Uterus (tissue), 4 donors: Measurements from ENCODE around the gene HEY2. TPM values are rescaled to one million over a fixed set of nuclear protein-coding genes. Genes with fewer than 3 reads are reported as not detected.

ENCODE experiments used
- DNase-seq, 2 donors: peaks; one replicate each; pipeline ENCODE4 v3.0.0-alpha.2; 2019 to 2020
- H3K27ac ChIP-seq, 2 donors: fragments of 200-600 bp; sonication (generic); 1 replicate in 1 of 2; 2 replicates in 1 of 2; pipeline ENCODE4 v1.5.1; 2016 to 2018
- H3K27me3 ChIP-seq, 2 donors: fragments of 200-600 bp; sonication (generic); one replicate each; pipeline ENCODE4 v1.5.1; 2018 to 2019; ENCODE audit warnings: control low read depth in 1 of 2
- H3K36me3 ChIP-seq, 2 donors: fragments of 200-600 bp; sonication (generic); one replicate each; pipeline ENCODE4 v1.5.1; 2019; ENCODE audit warnings: control low read depth in 1 of 2
- H3K4me1 ChIP-seq, 2 donors: fragments of 200-600 bp; sonication (generic); one replicate each; pipeline ENCODE4 v1.5.1; 2018 to 2019; ENCODE audit warnings: control low read depth in 1 of 2
- H3K4me3 ChIP-seq, 2 donors: fragments of 200-600 bp; sonication (generic); 1 replicate in 1 of 2; 2 replicates in 1 of 2; pipeline ENCODE4 v1.5.1; 2018 to 2019; ENCODE audit warnings: mild to moderate bottlenecking in 1 of 2
- H3K9me3 ChIP-seq, 2 donors: fragments of 200-600 bp; sonication (generic); one replicate each; pipeline ENCODE4 v1.5.1; 2019; ENCODE audit warnings: control low read depth in 1 of 2
- CTCF ChIP-seq, 4 experiments: fragments of 200-600 bp in 2 of 4; fragments of 450-650 bp in 2 of 4; sonication (generic) in 2 of 4; IDR thresholded peaks; one replicate each; pipeline ENCODE4 v1.5.1; 2016 to 2019; ENCODE audit warnings: antibody characterized with exemption in 4 of 4, mild to moderate bottlenecking in 2 of 4, moderate library complexity in 1 of 4
- POLR2A ChIP-seq, 2 donors: fragments of 450-650 bp; IDR thresholded peaks; one replicate each; pipeline ENCODE4 v1.6.1; 2016; ENCODE audit warnings: antibody characterized with exemption in 2 of 2, mild to moderate bottlenecking in 1 of 2, moderate library complexity in 1 of 2
- intact Hi-C: fragments of 100-400 bp; cut with DNase I; formaldehyde crosslinking; loops from one replicate; pipeline ENCODE4 v1.15.1; 2023; ENCODE audit warnings: low total_unique reads
- total RNA-seq, 4 donors: library from RNA; depleted of rRNA in 3 of 4; stranded (reverse); fragments of >200 nt in 3 of 4; gene quantifications; one replicate each; pipeline versions ENCODE4 v1.1.0 to v1.2.4, GENCODE V29; 2014 to 2023
- donor health status: DM: yes; HTN: yes; CAD: no.

The HEY2 gene
- total RNA-seq, 4 donors from 2014 or later = under 0.01 to 9.3 (median 6.9) TPM

DNA sequence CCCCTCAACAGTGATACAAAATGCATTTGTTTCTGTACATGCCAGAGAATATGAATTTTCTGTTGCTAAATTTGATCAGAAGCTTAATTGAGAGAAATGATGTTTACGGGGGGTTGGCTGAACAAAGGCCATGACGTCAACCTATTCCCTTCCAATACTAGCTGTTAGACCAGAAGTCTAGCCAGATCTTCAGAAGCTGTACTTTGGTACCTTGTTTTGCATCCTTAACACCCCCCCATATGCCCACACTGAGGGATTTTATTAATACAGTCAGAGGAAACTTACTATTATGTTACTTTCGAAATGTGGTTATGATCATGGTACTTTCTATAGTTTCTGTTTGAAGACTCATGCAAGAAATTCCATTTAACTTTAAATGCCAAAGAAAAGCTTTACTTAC lies 44.4 kb downstream of the HEY2 start:
- H3K9me3 ChIP-seq = no peaks in the 10 kb centered on the region
- DNase-seq = no peak
- H3K27ac ChIP-seq = peak overlapping the region; percentile 29 to 98
- H3K4me1 ChIP-seq = no peaks in the 10 kb centered on the region
- TF ChIP-seq CTCF (IDR thresholded peaks at IDR 0.05) (no peak), POLR2A (IDR thresholded peaks at IDR 0.05) (no peak)
- H3K36me3 ChIP-seq = no peaks in the 10 kb centered on the region
- intact Hi-C loops = no loop called here
- no peak overlapping the region for H3K4me3 ChIP-seq
- no peaks in the 10 kb centered on the region for H3K27me3 ChIP-seq

GRCh38 chr6:125794342-125795137 lies 45.1 kb downstream of the HEY2 start:
- TF ChIP-seq POLR2A (IDR thresholded peaks at IDR 0.05) (no peak), CTCF (IDR thresholded peaks at IDR 0.05) (no peak)
- DNase-seq = no peak
- Histone ChIP-seq H3K27ac (peak overlapping the region in 1 of 2 donors; percentile 98), H3K4me3 (no peak overlapping the region), H3K27me3 (no peaks in the 10 kb centered on the region), H3K4me1 (no peaks in the 10 kb centered on the region), H3K36me3 (no peaks in the 10 kb centered on the region), H3K9me3 (no peaks in the 10 kb centered on the region)
- intact Hi-C loops = no loop called here

DNA sequence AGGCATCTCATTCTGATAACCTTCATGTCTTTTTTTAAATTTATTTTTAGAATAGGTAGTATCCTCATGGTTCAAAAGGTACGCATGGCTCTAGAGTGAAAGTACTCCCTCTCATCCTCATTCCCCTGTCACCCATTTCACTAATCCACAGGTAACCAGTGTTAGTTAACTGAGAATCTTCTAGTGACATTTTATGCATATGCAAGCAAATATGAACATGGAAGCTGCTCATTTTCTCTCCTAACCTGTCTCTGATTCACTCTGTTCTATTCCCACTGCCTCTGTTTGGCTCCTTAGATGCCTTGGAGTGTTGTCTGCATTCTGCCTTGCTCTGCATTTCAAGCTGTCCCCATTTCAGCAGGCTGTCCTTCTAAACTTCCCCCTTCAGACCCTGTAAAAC lies 45.9 kb downstream of the HEY2 start:
- Histone ChIP-seq H3K9me3 (no peaks in the 10 kb centered on the region), H3K4me1 (no peaks in the 10 kb centered on the region), H3K36me3 (no peaks in the 10 kb centered on the region), H3K4me3 (no peak overlapping the region), H3K27me3 (no peaks in the 10 kb centered on the region), H3K27ac (peak overlapping the region in 1 of 2 donors; percentile 14)
- TF ChIP-seq CTCF (IDR thresholded peaks at IDR 0.05) = no peak
- no peak for TF ChIP-seq POLR2A (IDR thresholded peaks at IDR 0.05)
- intact Hi-C loops = no loop called here
- DNase-seq = no peak

GRCh38 chr6:125797120-125797885 lies 47.9 kb downstream of the HEY2 start:
- Histone ChIP-seq H3K27me3 (no peaks in the 10 kb centered on the region), H3K4me3 (no peak overlapping the region), H3K4me1 (no peaks in the 10 kb centered on the region), H3K9me3 (no peaks in the 10 kb centered on the region), H3K27ac (no peak overlapping the region), H3K36me3 (no peaks in the 10 kb centered on the region)
- no peak for TF ChIP-seq CTCF (IDR thresholded peaks at IDR 0.05)
- DNase-seq = no peak
- intact Hi-C loops = no loop called here

- no peak for DNase-seq
- Histone ChIP-seq H3K27me3 (no peaks in the 10 kb centered on the region), H3K36me3 (no peaks in the 10 kb centered on the region), H3K9me3 (no peaks in the 10 kb centered on the region), H3K27ac (no peak overlapping the region), H3K4me1 (no peaks in the 10 kb centered on the region), H3K4me3 (no peak overlapping the region)
- TF ChIP-seq POLR2A (IDR thresholded peaks at IDR 0.05) (no peak), CTCF (IDR thresholded peaks at IDR 0.05) (no peak)
- intact Hi-C loops = no loop called here
Measured at GRCh38 chr6:125797886-125798444, 48.5 kb downstream of the HEY2 start.
